Breast epithelium (tissue), 4 donors: ENCODE results near the gene FKRP. TPM values are rescaled to one million over a fixed set of nuclear protein-coding genes. Genes with fewer than 3 reads are reported as not detected.

ENCODE experiments used
- DNase-seq, 2 donors: peaks; one replicate each; pipeline ENCODE4 v3.0.0-alpha.2; 2019; ENCODE audit warnings: low spot score in 2 of 2
- H3K27ac ChIP-seq, 2 donors: fragments of 200-600 bp; sonication (generic) in 1 of 2; one replicate each; pipeline ENCODE4 v1.5.1; 2016 to 2019; ENCODE audit warnings: mild to moderate bottlenecking in 1 of 2
- H3K27me3 ChIP-seq, 2 donors: fragments of 200-600 bp; sonication (generic) in 1 of 2; one replicate each; pipeline versions ENCODE4 v1.5.1 to v1.6.0; 2017 to 2019; ENCODE audit warnings: control low read depth in 1 of 2, mild to moderate bottlenecking in 1 of 2
- H3K36me3 ChIP-seq: fragments of 200-600 bp; one replicate; pipeline ENCODE4 v1.5.1; 2019
- H3K4me1 ChIP-seq, 2 donors: fragments of 200-600 bp; sonication (generic); one replicate each; pipeline ENCODE4 v1.5.1; 2016 to 2019; ENCODE audit warnings: control low read depth in 1 of 2
- H3K4me3 ChIP-seq, 3 donors: fragments of 200-600 bp; sonication (generic); 1 replicate in 2 of 3; 2 replicates in 1 of 3; pipeline ENCODE4 v1.5.1; 2016 to 2019; ENCODE audit warnings: mild to moderate bottlenecking in 3 of 3, moderate library complexity in 2 of 3
- H3K9me3 ChIP-seq, 2 donors: fragments of 200-600 bp; sonication (generic) in 1 of 2; one replicate each; pipeline ENCODE4 v1.5.1; 2016 to 2019; ENCODE audit warnings: control low read depth in 1 of 2
- POLR2A ChIP-seq: fragments of 450-650 bp; IDR thresholded peaks from one replicate; pipeline ENCODE4 v1.6.1; 2016; ENCODE audit warnings: antibody characterized with exemption, mild to moderate bottlenecking, moderate library complexity
- POLR2AphosphoS5 ChIP-seq, 3 donors: sonication (generic); formaldehyde crosslinking; IDR thresholded peaks; one replicate each; pipeline ENCODE4 v1.6.1; 2017; ENCODE audit warnings: antibody characterized with exemption in 3 of 3
- intact Hi-C: fragments of 100-400 bp; cut with DNase I; formaldehyde crosslinking; loops from one replicate; pipeline ENCODE4 v1.15.1; 2023; ENCODE audit warnings: low total_unique reads
- total RNA-seq, 3 donors: library from RNA; depleted of rRNA; stranded (reverse); fragments of >200 nt; gene quantifications; one replicate each; pipeline ENCODE4 v1.1.0, GENCODE V29; 2016
- TF ChIP-seq, protein P1 (sequence below), 3 donors: fragments of 450-650 bp; IDR thresholded peaks; one replicate each; pipeline ENCODE4 v1.5.1; 2016 to 2017; ENCODE audit warnings: antibody characterized with exemption in 3 of 3, mild to moderate bottlenecking in 3 of 3, moderate library complexity in 3 of 3

Gene FKRP
- total RNA-seq, 3 donors from 2014 or later = 11.4 to 23.1 (median 12.1) TPM

DNA sequence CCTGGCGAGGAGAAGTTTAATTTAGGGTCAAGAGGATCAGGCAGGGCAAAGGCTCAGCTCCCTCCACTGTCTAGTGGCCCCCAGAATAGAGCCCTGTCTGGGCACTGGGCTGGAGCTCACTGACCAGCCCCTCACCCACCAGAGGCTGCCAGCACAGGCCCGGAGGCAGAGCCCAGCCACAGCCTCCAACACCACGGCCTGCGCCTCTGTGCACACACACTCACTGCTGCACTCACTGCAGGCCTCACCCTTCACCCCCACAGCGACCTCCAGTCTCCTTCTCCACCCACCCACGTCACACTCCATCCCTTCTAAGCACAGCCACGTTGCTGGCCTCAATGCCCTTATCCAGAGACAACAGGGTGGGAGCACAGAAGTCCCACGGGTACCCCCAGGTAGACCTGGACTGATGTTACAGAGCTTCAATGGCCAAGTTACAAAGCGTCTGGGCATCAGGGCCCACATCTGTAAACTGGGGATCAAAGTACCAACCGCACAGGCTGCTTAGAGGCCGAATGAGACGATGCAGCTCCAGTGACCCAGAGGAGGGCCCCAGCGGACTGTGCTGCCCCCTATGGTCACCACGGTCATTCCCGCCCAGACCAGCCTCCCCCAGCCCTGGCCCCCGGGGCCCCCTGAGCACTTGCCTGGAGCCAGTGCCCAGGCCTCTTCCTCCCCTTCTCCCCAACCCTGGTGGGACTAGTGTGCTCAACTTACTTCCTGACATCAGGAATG is 24.4 kb upstream of the FKRP start:
- peak overlapping the region in 1 of 2 donors; percentile 52 for H3K27ac ChIP-seq
- DNase-seq = no peak
- no peaks in the 10 kb centered on the region for H3K27me3 ChIP-seq
- H3K9me3 ChIP-seq = no peaks in the 10 kb centered on the region
- intact Hi-C loops = no loop called here
- H3K4me1 ChIP-seq = peaks cover 0 to 5% of the 10 kb centered on the region in 2 donors
- H3K4me3 ChIP-seq = no peak overlapping the region
- H3K36me3 ChIP-seq = no peaks in the 10 kb centered on the region
- TF ChIP-seq, protein P1, sequence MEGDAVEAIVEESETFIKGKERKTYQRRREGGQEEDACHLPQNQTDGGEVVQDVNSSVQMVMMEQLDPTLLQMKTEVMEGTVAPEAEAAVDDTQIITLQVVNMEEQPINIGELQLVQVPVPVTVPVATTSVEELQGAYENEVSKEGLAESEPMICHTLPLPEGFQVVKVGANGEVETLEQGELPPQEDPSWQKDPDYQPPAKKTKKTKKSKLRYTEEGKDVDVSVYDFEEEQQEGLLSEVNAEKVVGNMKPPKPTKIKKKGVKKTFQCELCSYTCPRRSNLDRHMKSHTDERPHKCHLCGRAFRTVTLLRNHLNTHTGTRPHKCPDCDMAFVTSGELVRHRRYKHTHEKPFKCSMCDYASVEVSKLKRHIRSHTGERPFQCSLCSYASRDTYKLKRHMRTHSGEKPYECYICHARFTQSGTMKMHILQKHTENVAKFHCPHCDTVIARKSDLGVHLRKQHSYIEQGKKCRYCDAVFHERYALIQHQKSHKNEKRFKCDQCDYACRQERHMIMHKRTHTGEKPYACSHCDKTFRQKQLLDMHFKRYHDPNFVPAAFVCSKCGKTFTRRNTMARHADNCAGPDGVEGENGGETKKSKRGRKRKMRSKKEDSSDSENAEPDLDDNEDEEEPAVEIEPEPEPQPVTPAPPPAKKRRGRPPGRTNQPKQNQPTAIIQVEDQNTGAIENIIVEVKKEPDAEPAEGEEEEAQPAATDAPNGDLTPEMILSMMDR (IDR thresholded peaks at IDR 0.05) = no peak
- TF ChIP-seq POLR2A = no peak
- TF ChIP-seq POLR2AphosphoS5 (IDR thresholded peaks at IDR 0.05) = no peak

DNA sequence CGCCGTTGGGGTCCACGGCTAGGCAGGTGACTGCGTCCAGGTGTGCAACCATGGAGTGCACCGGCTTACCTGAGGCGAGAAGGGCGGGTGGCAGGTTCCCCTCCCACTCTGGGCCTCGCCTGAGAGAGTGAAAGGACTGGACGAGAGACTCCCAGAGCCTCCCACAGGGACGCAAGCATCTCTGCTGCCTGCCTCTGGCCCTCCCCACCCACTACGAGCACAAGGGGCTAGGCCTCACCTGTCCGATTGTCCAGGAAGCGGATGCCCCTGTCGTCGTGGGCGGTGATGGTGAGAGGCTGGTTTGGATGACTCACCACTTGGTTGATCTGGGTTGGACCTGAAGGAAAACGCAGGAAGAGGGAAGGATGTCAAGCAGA is 23.9 kb upstream of the FKRP start:
- intact Hi-C loops = no loop called here
- Histone ChIP-seq H3K27ac (peak overlapping the region in 1 of 2 donors; percentile 52), H3K4me3 (no peak overlapping the region), H3K9me3 (no peaks in the 10 kb centered on the region), H3K4me1 (peaks cover 0 to 5% of the 10 kb centered on the region in 2 donors), H3K27me3 (no peaks in the 10 kb centered on the region), H3K36me3 (no peaks in the 10 kb centered on the region)
- DNase-seq = no peak
- TF ChIP-seq, protein P1 (IDR thresholded peaks at IDR 0.05) = no peak
- TF ChIP-seq POLR2A = no peak

DNA sequence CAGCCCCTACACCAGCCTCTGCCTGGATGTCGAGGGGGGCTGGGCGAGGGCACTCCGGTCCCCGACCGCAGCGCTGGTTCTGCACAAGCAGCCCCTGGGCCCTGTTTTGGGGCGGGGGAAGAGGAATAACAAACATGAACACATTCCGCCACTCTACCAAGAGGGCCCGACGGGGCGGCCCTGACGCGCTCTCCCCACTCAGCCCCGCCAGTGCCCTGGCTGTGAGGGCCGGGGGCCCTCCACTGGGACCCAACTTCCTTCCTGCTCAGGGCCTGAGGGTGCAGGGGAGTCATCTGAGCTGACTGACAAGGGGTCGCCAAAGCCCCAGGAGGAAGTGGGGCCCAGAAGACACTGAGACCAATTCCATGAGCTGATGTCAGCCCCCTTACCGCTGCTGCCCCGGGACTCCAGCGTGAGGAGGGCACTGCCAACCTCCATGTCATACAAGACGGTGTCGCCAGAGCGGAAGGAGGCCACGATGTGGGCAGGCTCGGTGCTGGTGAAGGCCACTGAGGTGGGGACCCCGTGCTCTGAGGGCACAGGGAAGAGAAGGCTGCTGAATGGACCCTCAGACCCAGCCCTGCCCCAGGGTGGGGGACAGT is 23.3 kb upstream of the FKRP start:
- Histone ChIP-seq H3K4me1 (peaks cover 0 to 5% of the 10 kb centered on the region in 2 donors), H3K27me3 (no peaks in the 10 kb centered on the region), H3K36me3 (no peaks in the 10 kb centered on the region), H3K9me3 (no peaks in the 10 kb centered on the region), H3K27ac (peak overlapping the region in 1 of 2 donors; percentile 52), H3K4me3 (no peak overlapping the region)
- no peak for DNase-seq
- TF ChIP-seq POLR2A = no peak
- no peak for TF ChIP-seq POLR2AphosphoS5 (IDR thresholded peaks at IDR 0.05)
- TF ChIP-seq, protein P1 (IDR thresholded peaks at IDR 0.05) = no peak
- intact Hi-C loops = no loop called here

DNA sequence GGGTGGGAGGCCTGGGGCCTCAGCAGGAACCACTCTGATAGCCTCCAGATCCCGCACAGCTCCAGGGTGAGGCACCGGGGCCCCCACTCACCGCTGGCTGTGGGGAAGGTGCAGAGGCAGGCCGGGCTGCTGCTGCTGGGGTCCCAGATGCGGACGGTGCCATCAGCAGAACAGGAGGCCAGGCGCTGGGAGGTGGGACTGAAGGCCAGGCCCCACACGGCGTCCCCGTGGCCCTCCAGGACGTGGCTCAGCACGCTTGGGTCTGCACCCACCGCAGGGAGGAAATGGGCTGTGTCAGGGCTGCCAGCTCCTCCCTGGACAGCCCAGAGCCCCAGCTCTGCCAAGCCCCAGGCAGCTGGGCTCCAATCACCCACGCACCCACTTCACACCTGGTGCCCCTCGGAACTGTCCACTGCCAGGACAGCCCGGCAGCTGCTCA is 22.8 kb upstream of the FKRP start:
- TF ChIP-seq POLR2A (no peak), POLR2AphosphoS5 (IDR thresholded peaks at IDR 0.05) (no peak)
- TF ChIP-seq, protein P1 (IDR thresholded peaks at IDR 0.05) = no peak
- no peak overlapping the region for H3K4me3 ChIP-seq
- peak overlapping the region in 1 of 2 donors; percentile 12 for H3K27ac ChIP-seq
- intact Hi-C loops = no loop called here
- no peaks in the 10 kb centered on the region for H3K36me3 ChIP-seq
- H3K9me3 ChIP-seq = no peaks in the 10 kb centered on the region
- no peaks in the 10 kb centered on the region for H3K27me3 ChIP-seq
- no peaks in the 10 kb centered on the region for H3K4me1 ChIP-seq
- DNase-seq = no peak

DNA sequence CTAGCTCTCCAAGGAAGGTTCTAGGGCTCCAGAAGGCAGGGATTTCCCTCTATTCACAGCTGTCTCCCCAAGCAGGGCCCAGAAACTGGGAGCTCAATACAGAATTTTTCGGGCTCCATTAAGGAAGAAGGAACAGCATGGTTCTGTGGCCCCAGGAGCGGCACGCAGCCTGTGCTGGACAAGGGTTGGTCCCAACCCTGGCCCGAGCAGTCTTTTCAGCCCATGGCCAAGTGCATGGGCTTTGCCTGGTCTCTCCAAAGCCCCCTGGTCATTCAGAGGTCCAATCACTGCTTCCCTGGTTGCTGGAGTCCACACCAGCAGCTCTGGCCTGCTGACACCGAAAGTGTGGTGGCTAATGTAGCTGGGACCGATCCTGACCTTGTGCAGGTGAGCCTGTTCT is 22.4 kb upstream of the FKRP start:
- Histone ChIP-seq H3K27me3 (no peaks in the 10 kb centered on the region), H3K4me3 (no peak overlapping the region), H3K27ac (peak overlapping the region in 1 of 2 donors; percentile 12), H3K9me3 (no peaks in the 10 kb centered on the region), H3K36me3 (no peaks in the 10 kb centered on the region), H3K4me1 (no peaks in the 10 kb centered on the region)
- no peak for DNase-seq
- intact Hi-C loops = no loop called here
- TF ChIP-seq, protein P1 (IDR thresholded peaks at IDR 0.05) = no peak
- TF ChIP-seq POLR2AphosphoS5 (IDR thresholded peaks at IDR 0.05) = no peak
